Endothelial cell of umbilical vein (primary cell): Measurements from ENCODE around the gene PRRT4. TPM values are rescaled to one million over a fixed set of nuclear protein-coding genes. Genes with fewer than 3 reads are reported as not detected.

Experiments
- BruUV-seq: library from RNA; stranded (reverse); fragments of 400-500 nt; replicated peaks from 2 replicates; lab custom pipeline; 2021; lab: Mats Ljungman, UMichigan
- CTCF ChIA-PET: fragments of 300-600, 350-600 bp; sonication (Branson Sonifier 250); formaldehyde crosslinking; loops from one replicate; lab custom pipeline; 2021; ENCODE audit warnings: antibody characterized with exemption, inconsistent platforms; lab: Charles Lee
- POLR2A ChIA-PET: fragments of 300-600, 350-600 bp; sonication (Branson Sonifier 250); formaldehyde crosslinking; loops from one replicate; lab custom pipeline; 2021; ENCODE audit warnings: antibody characterized with exemption, inconsistent platforms; lab: Charles Lee
- DNase-seq: peaks from one replicate; pipeline ENCODE4 v3.0.0-alpha.2; 2011; ENCODE audit warnings: low read depth, low spot score
- FAIRE-seq: peaks from 2 replicates; lab custom pipeline; 2011; peaks lifted over from hg19 to GRCh38; lab: Jason Lieb, UNC
- H2AFZ ChIP-seq: 2 replicates; pipeline ENCODE4 v1.6.0; 2012; ENCODE audit warnings: low read depth, low read length, control low read depth, inconsistent platforms
- H3K27ac ChIP-seq: 2 replicates; pipeline ENCODE4 v1.5.1; 2011; ENCODE audit warnings: low read depth, mild to moderate bottlenecking, control low read depth, low read length, moderate library complexity; ENCODE audit not compliant: insufficient read depth
- H3K27me3 ChIP-seq, 2 experiments: 2 replicates each; pipeline versions ENCODE4 v1.6.0 to v1.6.1; 2011; ENCODE audit warnings: low read length in 2 of 2, mixed read lengths in 1 of 2; ENCODE audit not compliant: control insufficient read depth in 2 of 2, insufficient read depth in 2 of 2
- H3K36me3 ChIP-seq, 2 experiments: 2 replicates in 1 of 2; 3 replicates in 1 of 2; pipeline ENCODE4 v1.5.1; 2011; ENCODE audit warnings: low read length in 2 of 2, mild to moderate bottlenecking in 1 of 2, moderate library complexity in 1 of 2; ENCODE audit not compliant: control insufficient read depth in 2 of 2, insufficient read depth in 2 of 2; ENCODE audit errors: extremely low read depth in 1 of 2
- H3K4me1 ChIP-seq: 3 replicates; pipeline ENCODE4 v1.5.1; 2011; ENCODE audit warnings: mild to moderate bottlenecking, low read length; ENCODE audit not compliant: control insufficient read depth, insufficient read depth; ENCODE audit errors: extremely low read depth
- H3K4me2 ChIP-seq: 2 replicates; pipeline ENCODE4 v1.6.1; 2011; ENCODE audit warnings: low read length, control low read depth, mixed read lengths; ENCODE audit not compliant: insufficient read depth
- H3K4me3 ChIP-seq, 3 experiments: fragments of 200-600 bp in 1 of 3; sonication (generic), shearing (Covaris generic) in 1 of 3; replicated peaks in 1 of 3; 2 replicates each; pipeline ENCODE4 v1.5.1; 2011 to 2016; ENCODE audit warnings: control low read depth in 3 of 3, low read length in 3 of 3, mild to moderate bottlenecking in 2 of 3, inconsistent platforms in 1 of 3, low read depth in 1 of 3, moderate library complexity in 1 of 3; ENCODE audit not compliant: insufficient read depth in 1 of 3
- H3K79me2 ChIP-seq: 2 replicates; pipeline ENCODE4 v1.6.0; 2012; ENCODE audit warnings: low read length, inconsistent platforms; ENCODE audit not compliant: control insufficient read depth, insufficient read depth
- H3K9ac ChIP-seq: replicated peaks from 2 replicates; pipeline ENCODE3; 2011; ENCODE audit warnings: low read length, control low read depth; ENCODE audit not compliant: insufficient read depth; ENCODE audit errors: extremely low read depth
- H3K9me1 ChIP-seq: replicated peaks from 3 replicates; pipeline ENCODE4 v1.6.0; 2011; ENCODE audit warnings: mild to moderate bottlenecking, low read length; ENCODE audit not compliant: control insufficient read depth, insufficient read depth; ENCODE audit errors: extremely low read depth
- H3K9me3 ChIP-seq: replicated peaks from 2 replicates; pipeline ENCODE4 v1.5.1; 2012; ENCODE audit warnings: low read length, inconsistent platforms; ENCODE audit not compliant: control insufficient read depth, insufficient read depth
- H4K20me1 ChIP-seq: replicated peaks from 2 replicates; pipeline ENCODE3; 2011; ENCODE audit warnings: mild to moderate bottlenecking, low read length; ENCODE audit not compliant: control insufficient read depth, insufficient read depth; ENCODE audit errors: extremely low read depth
- CTCF ChIP-seq, 2 donors: IDR thresholded peaks; 1 replicate in 1 of 2; 2 replicates in 1 of 2; pipeline ENCODE4 v1.5.1; 2011; ENCODE audit warnings: low read length in 2 of 2, mild to moderate bottlenecking in 2 of 2, moderate library complexity in 2 of 2, control low read depth in 1 of 2, inconsistent platforms in 1 of 2, low read depth in 1 of 2; ENCODE audit not compliant: insufficient read depth in 1 of 2; ENCODE audit errors: extremely low read depth in 1 of 2
- EZH2 ChIP-seq: IDR thresholded peaks from 2 replicates; pipeline ENCODE4 v1.6.1; 2012; ENCODE audit warnings: borderline replicate concordance, low read depth, mild to moderate bottlenecking, moderate library complexity, low read length, inconsistent platforms; ENCODE audit not compliant: severe bottlenecking
- FOS ChIP-seq: IDR thresholded peaks from 2 replicates; pipeline ENCODE4 v1.6.1; 2011; ENCODE audit warnings: mild to moderate bottlenecking, low read length, moderate library complexity, borderline replicate concordance; ENCODE audit not compliant: insufficient read depth
- GATA2 ChIP-seq: IDR thresholded peaks from 2 replicates; pipeline ENCODE4 v1.7.0; 2011; ENCODE audit warnings: low read depth, mild to moderate bottlenecking, moderate library complexity, mixed read lengths, low read length; ENCODE audit not compliant: insufficient read length, insufficient read depth
- JUN ChIP-seq: IDR thresholded peaks from 2 replicates; pipeline ENCODE4 v1.6.1; 2011; ENCODE audit warnings: borderline replicate concordance, low read depth; ENCODE audit not compliant: insufficient read length, insufficient read depth
- MAX ChIP-seq: IDR thresholded peaks from 2 replicates; pipeline ENCODE4 v1.6.1; 2011; ENCODE audit not compliant: insufficient read depth, insufficient read length
- MYC ChIP-seq: IDR thresholded peaks from one replicate; pipeline ENCODE4 v1.6.1; 2011; ENCODE audit warnings: mild to moderate bottlenecking, low read depth, low read length
- POLR2A ChIP-seq: IDR thresholded peaks from 2 replicates; pipeline ENCODE4 v1.6.1; 2012; ENCODE audit warnings: low read depth, mild to moderate bottlenecking, control low read depth, low read length
- POLR2AphosphoS5 ChIP-seq: IDR thresholded peaks from 2 replicates; pipeline ENCODE4 v1.6.1; 2012; ENCODE audit warnings: low read depth, mild to moderate bottlenecking, control low read depth, low read length, moderate library complexity; ENCODE audit not compliant: insufficient read depth
- dilution Hi-C: fragments of 300-500 bp; cut with MboI; formaldehyde crosslinking; loops from one replicate; pipeline ENCODE4 v1.15.0; 2019; ENCODE audit warnings: low sequenced_read_pairs; ENCODE audit not compliant: extremely low pct_ligation_motif_present
- intact Hi-C: fragments of 100-400 bp; cut with micrococcal nuclease; formaldehyde crosslinking; loops from one replicate; pipeline ENCODE4 v1.10.0; 2022
- polyA plus RNA-seq, 4 experiments: library from polyadenylated mRNA; depleted of rRNA in 3 of 4; stranded (reverse) in 3 of 4; unstranded in 1 of 4; fragments of >200 nt; gene quantifications; 2 replicates each; pipeline versions ENCODE4 v1.2.1 to v1.2.3, GENCODE V29; 2011 to 2012; ENCODE audit warnings: missing spikeins in 1 of 4
- total RNA-seq: library from RNA; stranded (reverse); gene quantifications from 2 replicates; pipeline ENCODE4 v1.2.3, GENCODE V29; 2021

The PRRT4 gene
- total and polyA plus RNA-seq, 2 donors (not counting 3 experiments of a cell fraction or from before 2014, with no cell fraction given): 0.03 TPM; not detected in 1

- CTCF ChIA-PET: interaction anchor here (0.8 to 17.5 kb wide), 4 partner anchors 16 to 56 kb away, joined by 3 to 209 read pairs (median 7); no protein-coding TSS in a partner anchor
- H3K27me3 ChIP-seq: no peaks in the 10 kb centered on the region
- peaks cover 3 to 18% of the 10 kb centered on the region in 2 experiments for H3K36me3 ChIP-seq
- H3K79me2 ChIP-seq: peaks cover 25% of the 10 kb centered on the region
- no peak for DNase-seq
- H3K9me1 ChIP-seq: no peaks in the 10 kb centered on the region
- peak overlapping the region; percentile 0 for H3K9ac ChIP-seq
- no peak overlapping the region for H3K4me3 ChIP-seq
- dilution Hi-C loops: no loop called here
- peak overlapping the region; percentile 57 for H3K4me2 ChIP-seq
- H3K4me1 ChIP-seq: peaks cover 15% of the 10 kb centered on the region
- H2AFZ ChIP-seq: no peak overlapping the region
- no TSS peak for BruUV-seq
- H3K27ac ChIP-seq: no peak overlapping the region
- POLR2A ChIA-PET: no interaction called here
- intact Hi-C loops: no loop called here
- H4K20me1 ChIP-seq: no peaks in the 10 kb centered on the region
- TF ChIP-seq GATA2: no peak
- TF ChIP-seq MYC: no peak
- H3K9me3 ChIP-seq: no peaks in the 10 kb centered on the region
- no peak for FAIRE-seq
Measured at GRCh38 chr7:128403676-128404075, 42.2 kb upstream of the PRRT4 start.

- Histone ChIP-seq H3K9me1 (no peaks in the 10 kb centered on the region), H3K9ac (no peak overlapping the region), H3K27me3 (no peaks in the 10 kb centered on the region), H2AFZ (no peak overlapping the region), H3K36me3 (peaks cover 3 to 27% of the 10 kb centered on the region in 2 experiments), H3K27ac (no peak overlapping the region), H3K4me2 (no peak overlapping the region), H3K79me2 (peaks cover 25% of the 10 kb centered on the region), H3K4me1 (peaks cover 15% of the 10 kb centered on the region), H3K4me3 (no peak overlapping the region), H3K9me3 (no peaks in the 10 kb centered on the region), H4K20me1 (no peaks in the 10 kb centered on the region)
- ChIA-PET CTCF (interaction anchor here (1.2 to 17.5 kb wide), 3 partner anchors 15 to 55 kb away, joined by 6 to 209 read pairs (median 6); no protein-coding TSS in a partner anchor), POLR2A (no interaction called here)
- dilution Hi-C loops (no loop called here), intact Hi-C loops (no loop called here)
- no peak for TF ChIP-seq JUN
- TF ChIP-seq FOS: no peak
- TF ChIP-seq MYC: no peak
- TF ChIP-seq EZH2: no peak
- TF ChIP-seq POLR2AphosphoS5: no peak
- TF ChIP-seq CTCF (IDR thresholded peaks at IDR 0.05; ENCODE audit: extremely low read depth in 1 of 2, insufficient read depth in 1 of 2, low read depth in 1 of 2, low read length in 2 of 2): no peak
- no peak for TF ChIP-seq MAX
- no peak for TF ChIP-seq GATA2
- TF ChIP-seq POLR2A: no peak
- peak; percentile 43 for DNase-seq
- BruUV-seq: no TSS peak
- FAIRE-seq: no peak
Measured at GRCh38 chr7:128402356-128402755, 40.9 kb upstream of the PRRT4 start.
